ENCODE measurements around the gene ACR. TPM values are rescaled to one million over a fixed set of nuclear protein-coding genes. Genes with fewer than 3 reads are reported as not detected.
A peak's percentile ranks its signal among the peaks of the same experiment; 100 is the strongest.

ACR gene
- total and polyA plus RNA-seq, 2 of the 13 experiments (the other 11 are each of a cell fraction or from before 2014, with no cell fraction given) = 0.15 TPM; not detected in 1

DNA sequence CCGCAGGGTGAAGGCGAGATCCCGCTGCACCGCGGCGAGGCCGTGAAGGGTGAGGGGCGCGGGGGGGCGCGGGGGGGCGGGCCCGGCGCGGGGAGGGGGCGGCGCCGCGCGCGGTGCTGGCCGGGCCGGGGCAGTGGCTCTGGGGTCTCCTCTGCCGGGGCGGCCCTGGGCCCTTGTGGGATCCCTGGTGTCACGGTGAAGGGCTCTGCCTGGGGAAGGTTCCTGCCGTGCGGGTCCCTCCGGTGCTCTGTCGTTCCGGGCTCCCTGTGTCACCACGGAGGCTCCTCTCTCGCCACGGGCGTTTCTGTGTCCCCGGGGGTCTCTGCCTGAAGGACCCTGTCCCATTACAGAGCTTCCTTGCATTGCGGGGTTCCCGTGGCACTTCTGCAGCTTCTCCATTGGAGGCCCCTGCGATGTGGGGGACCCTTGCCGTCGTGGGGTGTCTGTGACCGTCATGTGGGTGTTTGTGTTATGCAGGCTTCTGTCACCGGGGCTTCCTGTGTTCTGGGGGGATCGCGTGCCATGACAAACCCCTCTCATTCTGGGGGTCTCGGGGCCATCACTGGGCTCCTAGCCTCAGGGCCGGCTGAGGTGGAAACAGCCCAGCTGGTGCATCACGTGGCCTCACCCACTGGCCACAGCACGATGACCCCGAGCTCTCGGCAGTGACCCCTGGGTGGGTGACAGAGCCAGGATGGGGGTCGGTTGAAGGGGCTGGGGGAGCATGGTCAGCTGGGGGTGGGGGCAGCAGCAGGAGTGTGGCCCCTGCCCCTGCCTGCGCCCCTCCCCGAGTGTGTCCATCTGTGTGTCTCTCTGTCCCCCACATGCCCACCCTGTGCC, 40.1 kb upstream of the ACR start (continued):
- TF ChIP-seq HNRNPL (IDR thresholded peaks at IDR 0.05; ENCODE audit: low read depth, low read length) (0 out of 2 replicates have a peak, but pooled peaks have one; percentile 18), FOXO1 (CRISPR knock-in tag; IDR thresholded peaks at IDR 0.05) (0 out of 2 replicates have a peak, but pooled peaks have one; percentile 5), ZNF589 (CRISPR knock-in tag; conservative IDR thresholded peaks at IDR 0.05) (no peak)

DNA sequence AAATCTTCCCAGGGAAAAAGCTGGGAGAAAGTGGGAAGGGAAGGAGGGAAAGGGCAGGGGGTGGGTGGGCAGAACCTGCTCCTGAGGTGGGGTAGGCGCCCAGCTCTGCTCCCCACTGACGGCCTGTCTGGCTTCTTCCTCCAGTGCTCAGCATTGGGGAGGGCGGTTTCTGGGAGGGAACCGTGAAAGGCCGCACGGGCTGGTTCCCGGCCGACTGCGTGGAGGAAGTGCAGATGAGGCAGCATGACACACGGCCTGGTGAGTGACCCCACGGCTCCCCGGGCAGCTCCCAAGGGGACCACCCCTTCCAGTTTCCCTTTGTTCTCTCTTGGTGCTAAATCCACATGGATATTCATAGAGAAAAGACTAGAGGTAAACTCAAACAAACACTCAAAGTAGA, 39.5 kb upstream of the ACR start:
- peak overlapping the region; percentile 82 to 89 (median 89) for H3K4me3 ChIP-seq (replicated peaks in 1 of 3; ENCODE audit: insufficient read depth in 1 of 3, low read depth in 2 of 3, low read length in 3 of 3)
- peak overlapping the region; percentile 84 for H3K9ac ChIP-seq (ENCODE audit: insufficient read depth, low read depth, low read length)
- no peak for ATAC-seq
- no peaks in the 10 kb centered on the region for H4K20me1 ChIP-seq (ENCODE audit: insufficient read depth, low read length)
- BruUV-seq (replicated peaks) = no TSS peak
- H3K9me3 ChIP-seq (ENCODE audit: low read length) = no peaks in the 10 kb centered on the region
- ChIA-PET POLR2A (interaction anchor here (0.9 to 4.5 kb wide), 6 partner anchors 57 to 191 kb away, joined by 4 to 51 read pairs (median 14); partner anchors contain the start of genes ARSA, LMF2, NCAPH2 and SCO2), CTCF (ENCODE audit: low intra/inter-chr PET ratio, low total read pairs) (no interaction called here)
- TF ChIP-seq HNRNPL (IDR thresholded peaks at IDR 0.05; ENCODE audit: low read depth, low read length) = no peak
- peak; percentile 36; the same call in 1 of the 2 replicates for TF ChIP-seq ZNF430 (CRISPR knock-in tag; IDR thresholded peaks at IDR 0.05)
- TF ChIP-seq GLI4 (CRISPR knock-in tag; IDR thresholded peaks at IDR 0.05; ENCODE audit: borderline replicate concordance) = no peak
- TF ChIP-seq, protein P1, sequence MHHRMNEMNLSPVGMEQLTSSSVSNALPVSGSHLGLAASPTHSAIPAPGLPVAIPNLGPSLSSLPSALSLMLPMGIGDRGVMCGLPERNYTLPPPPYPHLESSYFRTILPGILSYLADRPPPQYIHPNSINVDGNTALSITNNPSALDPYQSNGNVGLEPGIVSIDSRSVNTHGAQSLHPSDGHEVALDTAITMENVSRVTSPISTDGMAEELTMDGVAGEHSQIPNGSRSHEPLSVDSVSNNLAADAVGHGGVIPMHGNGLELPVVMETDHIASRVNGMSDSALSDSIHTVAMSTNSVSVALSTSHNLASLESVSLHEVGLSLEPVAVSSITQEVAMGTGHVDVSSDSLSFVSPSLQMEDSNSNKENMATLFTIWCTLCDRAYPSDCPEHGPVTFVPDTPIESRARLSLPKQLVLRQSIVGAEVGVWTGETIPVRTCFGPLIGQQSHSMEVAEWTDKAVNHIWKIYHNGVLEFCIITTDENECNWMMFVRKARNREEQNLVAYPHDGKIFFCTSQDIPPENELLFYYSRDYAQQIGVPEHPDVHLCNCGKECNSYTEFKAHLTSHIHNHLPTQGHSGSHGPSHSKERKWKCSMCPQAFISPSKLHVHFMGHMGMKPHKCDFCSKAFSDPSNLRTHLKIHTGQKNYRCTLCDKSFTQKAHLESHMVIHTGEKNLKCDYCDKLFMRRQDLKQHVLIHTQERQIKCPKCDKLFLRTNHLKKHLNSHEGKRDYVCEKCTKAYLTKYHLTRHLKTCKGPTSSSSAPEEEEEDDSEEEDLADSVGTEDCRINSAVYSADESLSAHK (CRISPR knock-in tag; IDR thresholded peaks at IDR 0.05; ENCODE audit: borderline replicate concordance) = no peak
- no peak for TF ChIP-seq ZSCAN9 (CRISPR knock-in tag; IDR thresholded peaks at IDR 0.05; ENCODE audit: borderline replicate concordance)
- no peak for TF ChIP-seq ZSCAN22 (CRISPR knock-in tag; IDR thresholded peaks at IDR 0.05)
- TF ChIP-seq, protein P2, sequence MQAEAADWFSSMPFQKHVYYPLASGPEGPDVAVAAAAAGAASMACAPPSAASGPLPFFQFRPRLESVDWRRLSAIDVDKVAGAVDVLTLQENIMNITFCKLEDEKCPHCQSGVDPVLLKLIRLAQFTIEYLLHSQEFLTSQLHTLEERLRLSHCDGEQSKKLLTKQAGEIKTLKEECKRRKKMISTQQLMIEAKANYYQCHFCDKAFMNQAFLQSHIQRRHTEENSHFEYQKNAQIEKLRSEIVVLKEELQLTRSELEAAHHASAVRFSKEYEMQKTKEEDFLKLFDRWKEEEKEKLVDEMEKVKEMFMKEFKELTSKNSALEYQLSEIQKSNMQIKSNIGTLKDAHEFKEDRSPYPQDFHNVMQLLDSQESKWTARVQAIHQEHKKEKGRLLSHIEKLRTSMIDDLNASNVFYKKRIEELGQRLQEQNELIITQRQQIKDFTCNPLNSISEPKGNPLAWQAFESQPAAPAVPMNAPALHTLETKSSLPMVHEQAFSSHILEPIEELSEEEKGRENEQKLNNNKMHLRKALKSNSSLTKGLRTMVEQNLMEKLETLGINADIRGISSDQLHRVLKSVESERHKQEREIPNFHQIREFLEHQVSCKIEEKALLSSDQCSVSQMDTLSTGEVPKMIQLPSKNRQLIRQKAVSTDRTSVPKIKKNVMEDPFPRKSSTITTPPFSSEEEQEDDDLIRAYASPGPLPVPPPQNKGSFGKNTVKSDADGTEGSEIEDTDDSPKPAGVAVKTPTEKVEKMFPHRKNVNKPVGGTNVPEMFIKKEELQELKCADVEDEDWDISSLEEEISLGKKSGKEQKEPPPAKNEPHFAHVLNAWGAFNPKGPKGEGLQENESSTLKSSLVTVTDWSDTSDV (CRISPR knock-in tag; IDR thresholded peaks at IDR 0.05) = peak; percentile 45; the same call in 1 of the 2 replicates
- no peak for DNase-seq (ENCODE audit: low spot score)
- H3K4me1 ChIP-seq (ENCODE audit: insufficient read depth, low read length) = peaks cover 48% of the 10 kb centered on the region
- H3K4me2 ChIP-seq (ENCODE audit: low read depth, low read length) = peak overlapping the region; percentile 93
- in situ Hi-C loops (cut with HindIII; ENCODE audit: extremely low pct_ligation_motif_present, low pct_unique_long_range_greater_than_20kb) = loop anchor here (5.0 kb wide), 2 partner anchors 71 to 116 kb away; partner anchors contain the start of genes ARSA and CHKB
- peaks cover 3 to 12% of the 10 kb centered on the region in 2 experiments for H3K36me3 ChIP-seq (replicated peaks in 1 of 2; ENCODE audit: control insufficient read depth in 1 of 2, insufficient read depth in 2 of 2, low read length in 2 of 2)
- intact Hi-C loops (cut with micrococcal nuclease; ENCODE audit: unreplicated experiment) = loop anchor here (2.0 kb wide), 1 partner anchor 78 kb away; no protein-coding TSS in a partner anchor
- 53% methylated on average over 9 of the region's 12 CpGs for WGBS (ENCODE audit: low lambda C conversion rate)
- no peak for FAIRE-seq
- peaks cover 39% of the 10 kb centered on the region for H3K79me2 ChIP-seq (ENCODE audit: insufficient read depth, low read length)
- H2AFZ ChIP-seq (ENCODE audit: low read length) = no peak overlapping the region
- peak overlapping the region; percentile 94 for H3K27ac ChIP-seq (ENCODE audit: extremely low read length, insufficient read depth, low read length)
- H3K27me3 ChIP-seq (ENCODE audit: control insufficient read depth in 1 of 2, insufficient read depth in 2 of 2, low read length in 2 of 2) = no peaks in the 10 kb centered on the region

Data from HepG2 (cell line).